Measurements from ENCODE around the gene CST4.
"Not testable (repeated sequence)": the region's sequence is repeated elsewhere in the genome, so short reads cannot be mapped to it uniquely, and the experiment has no call there.

Gene CST4

DNA sequence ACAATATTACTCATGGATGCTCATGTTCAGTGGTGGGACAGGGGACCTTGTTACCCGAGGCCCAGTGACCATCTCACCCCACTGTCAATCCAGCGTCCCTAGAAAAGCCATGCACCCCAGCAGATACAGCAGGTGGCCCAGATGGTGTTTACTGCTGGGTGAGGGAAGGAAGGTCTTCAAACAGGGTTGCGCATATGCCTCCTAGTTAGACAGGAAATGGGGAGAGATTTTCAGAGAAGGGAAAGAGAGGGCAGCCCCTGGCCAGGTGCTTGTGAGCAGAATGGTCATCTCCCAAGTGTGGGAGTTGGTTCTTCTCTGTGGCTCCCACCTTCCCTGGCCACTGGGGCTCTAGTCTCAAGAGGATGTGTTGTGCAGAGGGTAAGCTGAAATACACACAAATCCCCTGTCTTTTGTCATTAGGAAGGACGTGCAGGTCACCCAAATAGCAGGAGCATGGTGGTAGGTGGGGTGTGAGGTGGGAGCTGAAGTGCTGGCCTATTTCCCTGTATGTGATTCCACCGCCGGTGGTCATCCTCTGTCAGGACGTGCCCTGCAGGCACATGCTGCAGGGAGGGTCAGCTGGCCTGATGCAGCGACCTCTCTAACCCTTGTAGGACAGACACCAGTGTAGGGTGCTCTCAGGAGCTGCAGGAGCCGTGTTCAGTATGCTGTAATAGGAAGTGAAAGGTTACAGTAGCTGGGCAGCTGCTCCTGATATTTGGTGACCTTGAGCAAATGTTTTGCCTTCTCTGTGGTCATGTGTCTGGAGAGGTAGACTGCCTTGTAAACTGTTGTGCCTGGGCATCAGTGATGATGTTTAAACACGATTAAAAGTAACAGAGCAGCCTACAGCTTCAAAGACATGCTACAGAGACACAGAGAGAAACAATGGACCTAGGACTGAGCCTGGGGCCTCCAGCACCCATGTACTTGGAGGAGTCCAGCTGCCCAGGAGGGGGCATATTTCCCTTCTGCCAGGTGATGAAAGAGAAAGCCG is 47.9 kb downstream of the CST4 start:
- no peak for DNase-seq

DNA sequence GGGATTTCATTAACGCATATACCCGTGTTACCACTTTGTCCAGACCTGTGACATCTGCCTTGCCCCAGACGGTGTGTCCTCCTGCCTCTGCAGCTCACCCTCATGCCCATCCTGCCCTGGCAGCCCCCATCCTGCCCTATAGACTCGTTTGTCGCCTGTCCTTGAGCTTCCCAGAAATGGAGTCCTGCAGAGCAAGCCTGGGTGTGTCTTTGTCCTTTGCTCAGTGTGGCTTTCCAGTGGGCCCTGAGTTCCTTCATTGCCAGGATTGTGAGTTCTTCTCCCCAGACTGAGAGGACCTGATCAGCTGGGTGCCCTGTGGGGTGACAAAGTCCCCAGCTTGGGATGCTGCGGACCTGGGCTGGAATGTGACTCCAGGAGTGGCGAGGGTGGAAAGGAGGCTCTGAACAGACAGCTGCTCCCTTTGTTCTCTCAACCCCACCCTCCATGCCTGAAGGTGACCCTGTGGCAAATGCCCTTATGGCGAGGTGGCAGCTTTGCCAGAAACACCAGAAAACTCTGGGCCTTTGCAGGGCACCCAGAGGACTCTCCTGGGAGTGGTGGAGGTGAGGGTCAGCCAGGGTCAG is 48.7 kb downstream of the CST4 start:
- no peak for DNase-seq

DNA sequence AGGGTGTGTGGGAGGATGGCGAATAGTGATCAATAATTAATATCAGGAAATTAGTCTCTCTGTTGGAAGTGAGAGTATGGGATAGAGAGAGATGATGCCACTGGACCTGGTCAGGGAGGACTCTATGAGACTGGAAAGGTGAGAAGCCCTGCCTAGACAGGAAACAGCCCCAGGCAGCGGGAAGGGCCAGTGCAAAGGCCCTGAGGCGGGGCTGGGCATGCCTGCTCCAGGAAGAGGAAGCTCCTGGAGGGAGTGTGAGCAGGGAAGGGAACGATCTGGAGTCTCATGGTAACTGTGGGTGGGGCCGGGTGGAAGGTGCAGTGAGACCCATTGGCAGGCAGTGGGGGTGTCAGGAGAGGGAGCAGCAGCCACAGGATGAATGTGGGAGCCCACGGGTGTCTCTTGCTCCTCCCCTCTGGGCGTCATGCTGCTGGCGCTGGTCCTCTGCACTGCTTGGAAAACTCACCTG is 49.3 kb downstream of the CST4 start:
- DNase-seq = no peak

DNA sequence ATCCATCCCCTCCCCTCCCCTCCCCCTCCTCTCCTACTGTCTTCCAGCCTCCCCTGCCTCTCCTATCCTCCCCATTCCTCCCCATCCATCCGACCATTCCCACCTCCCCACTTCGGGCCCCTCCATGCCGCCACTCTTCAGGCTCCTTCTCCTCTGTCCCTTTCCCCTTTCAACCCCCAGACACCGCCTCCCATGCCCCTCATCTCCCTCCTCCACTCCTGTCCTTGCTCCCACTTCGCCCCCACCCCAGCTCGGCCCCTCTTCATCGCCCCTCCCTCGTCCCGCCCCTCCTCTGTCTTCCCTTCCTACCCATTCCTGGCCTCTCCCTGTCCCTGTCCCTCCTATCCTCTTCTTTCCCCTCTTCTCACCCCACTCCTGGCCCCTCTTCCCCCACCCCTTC is 50.5 kb downstream of the CST4 start:
- no peak for DNase-seq

DNA sequence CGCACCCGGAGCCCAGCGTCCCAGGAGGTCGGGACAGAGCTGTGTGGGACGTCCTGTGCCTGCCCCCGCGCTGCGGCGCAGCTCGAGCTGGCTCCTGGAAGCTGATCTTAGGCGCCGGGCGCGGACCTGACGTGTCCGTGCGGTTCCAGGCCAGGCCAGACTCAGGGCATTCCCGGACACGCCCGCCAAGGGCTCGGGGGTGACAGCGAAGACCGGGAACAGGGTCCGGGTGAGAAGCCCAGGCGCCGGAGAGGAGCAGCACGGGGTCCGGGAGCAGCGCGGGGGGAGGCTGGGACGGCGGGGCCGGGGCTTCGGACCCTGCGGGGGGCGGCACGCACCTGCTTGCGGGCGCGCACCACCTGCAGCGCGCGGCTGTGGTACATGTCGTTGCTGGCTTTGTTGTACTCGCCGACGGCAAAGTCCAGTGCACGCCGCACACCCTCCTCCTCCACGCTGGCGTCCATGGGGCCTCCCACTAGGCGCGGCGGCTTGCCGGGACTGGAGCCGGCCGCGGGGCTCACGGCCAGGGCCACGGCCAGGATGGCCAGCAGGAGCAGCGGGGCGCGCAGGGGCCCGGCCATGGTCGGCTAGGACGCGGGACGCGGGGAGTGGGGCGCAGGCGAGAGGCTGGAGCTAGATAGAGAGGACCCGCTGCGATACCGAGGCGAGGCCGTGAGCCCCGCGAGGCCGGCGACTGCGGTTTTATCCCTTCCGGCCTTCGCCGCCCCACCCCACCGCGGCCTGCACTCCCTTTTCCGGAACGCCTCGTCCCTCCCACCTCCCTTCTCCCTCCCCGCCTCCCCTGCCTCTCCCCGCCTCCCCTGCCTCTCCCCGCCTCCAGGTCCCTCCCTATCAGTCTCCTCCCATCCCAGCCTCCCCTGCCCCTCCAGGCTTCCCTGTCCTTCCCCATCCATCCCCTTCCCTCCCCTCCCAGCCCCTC is 51.3 kb downstream of the CST4 start, which contains the start of gene CST3:
Gene CST3 (minus strand): TSS at position 674 of the 940 bp plus-strand sequence. CDS start 93 bp downstream, at position 581.
- no peak for DNase-seq

DNA sequence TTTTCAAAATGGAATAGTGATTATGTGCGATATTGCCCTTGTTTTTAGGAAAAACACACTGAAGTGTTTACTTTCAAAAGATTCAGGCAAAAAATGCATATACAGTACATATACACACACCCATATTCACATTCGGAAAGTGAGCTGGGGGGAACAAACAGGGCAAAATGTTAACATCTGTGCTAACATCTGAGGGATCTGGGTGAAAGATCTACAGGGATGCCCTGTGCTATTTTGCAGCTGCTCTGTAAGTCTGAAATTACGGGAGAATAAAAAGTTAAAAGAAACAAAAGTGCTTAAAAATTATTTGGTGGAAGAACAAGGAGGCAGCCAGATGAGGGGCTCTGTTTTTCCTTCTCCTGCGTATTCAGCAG is 51.9 kb downstream of the CST4 start:
- no peak for DNase-seq

DNA sequence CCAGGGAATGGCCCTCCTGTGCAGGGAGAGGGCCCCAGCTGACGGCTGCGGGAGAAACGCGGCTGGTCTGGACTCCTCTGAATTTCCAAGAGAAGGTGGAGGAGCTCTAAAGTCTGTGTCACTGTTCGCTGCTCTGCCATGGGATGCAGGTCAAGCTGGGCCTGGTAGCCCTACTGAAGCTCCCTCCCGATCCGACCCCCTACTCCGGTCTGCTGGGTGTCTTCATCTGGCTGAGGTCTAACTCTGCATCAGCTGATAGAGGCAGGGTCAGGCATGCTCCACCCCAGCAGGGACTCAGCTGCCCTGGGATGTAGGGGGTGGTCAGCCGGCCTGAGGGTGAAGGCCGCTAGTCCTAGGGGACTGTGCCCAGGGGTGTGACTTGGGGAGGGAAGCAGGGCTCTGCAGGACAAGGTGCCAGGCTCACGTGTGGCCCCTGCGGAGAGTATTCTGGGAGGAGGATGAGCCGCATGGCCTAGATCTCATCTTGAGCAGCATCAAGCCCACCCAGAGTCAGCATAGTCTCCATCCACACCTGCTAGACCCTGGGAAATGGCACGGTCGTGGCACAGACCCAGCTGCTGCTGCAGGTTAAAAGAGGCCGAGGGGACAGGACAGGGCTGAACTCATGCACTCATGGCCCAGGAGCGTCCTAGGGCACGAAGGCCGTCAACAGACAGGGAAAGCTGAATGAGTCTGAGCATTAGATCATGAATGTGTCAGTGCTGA is 52.5 kb downstream of the CST4 start:
- DNase-seq = no peak

DNA sequence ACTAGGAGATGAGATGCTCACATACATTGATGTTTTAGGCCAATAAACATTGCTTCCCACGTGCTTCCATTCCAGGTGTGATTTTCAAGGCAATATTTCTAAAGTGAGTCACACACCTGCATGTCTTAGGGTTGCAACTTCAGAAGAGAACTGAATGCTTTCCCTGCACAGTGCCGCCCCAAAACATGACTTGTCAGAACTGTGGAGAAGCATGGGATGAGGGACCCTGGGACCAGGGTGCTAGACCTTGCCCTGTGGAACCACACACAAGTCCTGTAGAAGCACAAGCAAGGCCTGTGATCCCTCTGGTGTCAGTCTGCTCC is 53.1 kb downstream of the CST4 start:
- DNase-seq = not testable (repeated sequence)
